Activated CD8-positive, alpha-beta memory T cell treated with anti-CD3 and anti-CD28 coated beads for 1 hour (primary cell): Measurements from ENCODE around the gene PHLPP1.

Experiments
- DNase-seq, 2 donors: peaks; one replicate each; pipeline ENCODE4 v3.0.0-alpha.2; 2020; ENCODE audit warnings: low read depth in 1 of 2; ENCODE audit errors: extremely low read depth in 1 of 2

Gene PHLPP1

DNA sequence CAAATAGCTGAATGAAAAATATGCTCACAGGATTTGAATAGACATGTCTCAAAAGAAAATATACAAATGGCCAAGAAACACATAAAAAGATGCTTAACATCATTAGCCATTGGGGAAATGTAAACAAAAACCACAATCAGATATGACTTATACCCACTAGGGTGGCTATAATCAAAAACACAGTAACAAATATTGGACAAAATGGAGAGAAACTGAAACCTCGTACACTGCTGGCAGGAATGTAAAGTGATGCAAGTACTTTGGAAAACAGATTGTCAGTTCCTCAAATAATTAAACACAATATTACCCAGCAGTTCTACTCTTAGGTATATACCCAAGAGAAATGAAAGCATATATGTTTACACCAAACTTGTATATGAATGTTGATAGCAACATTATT lies 213.0 kb downstream of the PHLPP1 start:
- no peak for DNase-seq

DNA sequence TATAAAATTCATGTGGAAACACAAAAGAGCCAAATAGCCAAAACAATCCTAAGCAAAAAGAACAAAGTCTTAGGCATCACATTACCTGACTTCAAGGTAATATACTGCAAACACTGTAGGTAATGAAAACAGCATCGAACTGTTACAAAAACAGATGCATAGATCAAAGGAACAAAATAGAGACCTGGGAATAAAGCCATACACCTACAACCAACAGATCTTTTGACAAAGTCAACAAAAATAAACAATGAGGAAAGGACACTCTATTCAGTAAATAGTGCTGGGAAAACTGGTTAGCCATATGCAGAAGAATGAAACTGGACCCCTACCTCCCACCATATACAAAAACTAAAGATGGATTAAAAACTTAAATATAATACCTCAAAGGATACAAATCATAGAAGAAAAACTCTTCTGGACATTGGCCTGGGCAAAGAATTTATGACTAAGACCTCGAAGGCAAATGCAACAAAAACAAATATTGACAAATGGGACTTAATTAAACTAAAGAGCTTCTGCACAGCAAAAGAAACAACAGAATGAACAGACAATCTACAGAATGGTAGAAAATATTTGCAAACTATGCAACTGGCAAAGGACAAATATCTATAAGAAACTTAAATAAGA lies 218.0 kb downstream of the PHLPP1 start:
- no peak for DNase-seq

DNA sequence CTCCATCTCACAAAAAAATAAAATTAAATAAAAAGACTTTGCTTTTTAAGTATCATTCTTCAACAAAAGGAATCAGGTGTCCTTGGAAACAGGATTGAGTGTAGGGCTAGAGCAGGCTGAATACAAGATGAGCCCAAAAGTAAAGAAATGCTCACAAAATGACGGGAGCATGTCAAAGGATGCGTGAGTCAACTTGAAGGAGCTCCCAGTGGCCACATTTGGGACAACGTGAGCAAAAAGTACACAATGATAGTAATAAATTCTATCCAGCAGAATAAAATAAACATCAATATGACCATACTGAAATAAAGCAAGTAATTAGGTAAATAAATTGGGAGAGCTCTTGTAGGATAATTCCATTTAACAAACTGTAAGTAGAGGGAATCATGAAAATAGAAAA lies 220.7 kb downstream of the PHLPP1 start:
- DNase-seq, result no peak

DNA sequence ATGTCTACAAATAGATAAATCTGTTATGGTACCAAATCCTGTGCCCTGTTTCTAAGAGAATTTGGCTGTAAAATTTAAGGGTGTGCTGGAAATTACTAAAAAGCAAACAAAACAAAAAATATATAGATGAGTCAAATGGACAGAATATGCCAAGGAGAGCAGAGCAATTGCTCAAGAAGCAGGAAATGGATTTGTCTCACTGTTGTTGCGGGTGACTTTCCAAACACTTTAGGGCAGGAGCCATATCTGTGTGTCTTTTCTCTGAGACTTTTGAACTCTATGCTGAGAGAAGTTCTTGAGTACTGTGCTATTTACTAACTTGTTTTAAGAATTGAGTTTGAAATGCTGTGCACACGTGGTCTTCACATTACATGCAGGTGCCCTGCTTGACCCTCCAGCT lies 221.7 kb downstream of the PHLPP1 start:
- DNase-seq, result no peak

DNA sequence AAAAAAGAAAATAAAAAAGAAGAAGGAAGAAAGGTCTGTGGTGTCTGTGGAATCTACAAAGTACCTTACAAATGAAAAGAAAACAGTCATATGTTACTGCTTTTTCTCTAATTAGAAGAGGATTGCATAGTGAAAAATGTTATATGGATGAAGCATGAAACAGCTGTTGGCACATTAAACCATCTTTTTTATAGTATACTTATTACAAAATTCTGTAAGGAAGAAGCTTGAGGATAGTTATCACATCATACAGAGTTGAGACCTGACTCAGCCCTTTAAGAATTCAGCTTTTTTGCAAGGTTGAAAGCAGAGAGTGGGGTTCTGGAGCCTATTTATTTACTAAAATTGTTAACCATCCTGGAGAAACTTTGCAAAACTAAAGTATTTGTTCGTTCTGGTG lies 222.7 kb downstream of the PHLPP1 start:
- DNase-seq, result no peak

DNA sequence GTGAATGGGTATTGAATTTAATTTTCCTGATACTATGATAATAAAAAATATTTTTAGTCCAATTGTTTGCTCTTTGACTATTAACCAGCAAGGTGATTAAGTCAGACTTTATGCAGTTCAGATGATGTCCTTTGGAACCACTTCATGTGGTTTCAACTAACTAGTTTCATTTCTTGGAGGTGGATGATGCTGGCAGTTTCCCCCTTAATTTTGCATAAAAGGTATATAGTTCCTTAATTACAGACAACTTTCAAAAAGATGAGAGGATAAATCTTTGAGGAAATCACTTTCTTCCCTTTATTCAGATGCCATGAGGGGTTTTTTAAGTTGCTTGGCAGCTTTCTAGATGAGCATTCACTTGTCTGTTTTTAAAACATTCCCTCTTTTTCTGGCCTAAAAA lies 223.1 kb downstream of the PHLPP1 start:
- no peak for DNase-seq

DNA sequence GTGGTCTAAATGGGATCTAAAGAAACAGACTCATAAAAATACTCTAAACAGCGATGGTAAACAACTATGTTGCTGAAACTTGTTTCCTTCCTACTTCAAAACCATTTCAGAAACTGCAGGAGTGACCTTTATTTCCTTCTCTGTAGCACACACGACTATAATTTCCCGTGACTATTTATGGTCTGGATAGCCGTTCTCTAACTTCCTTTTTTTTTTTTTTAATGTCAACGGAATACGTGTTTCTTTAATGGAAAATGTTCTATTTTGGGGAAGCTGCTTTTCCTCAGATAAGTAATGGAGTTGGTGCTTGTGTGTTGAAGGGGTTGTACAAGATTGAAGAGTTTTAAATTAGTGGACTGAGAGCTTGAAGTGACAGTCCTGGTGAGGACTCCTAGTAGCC lies 224.1 kb downstream of the PHLPP1 start:
- no peak for DNase-seq

DNA sequence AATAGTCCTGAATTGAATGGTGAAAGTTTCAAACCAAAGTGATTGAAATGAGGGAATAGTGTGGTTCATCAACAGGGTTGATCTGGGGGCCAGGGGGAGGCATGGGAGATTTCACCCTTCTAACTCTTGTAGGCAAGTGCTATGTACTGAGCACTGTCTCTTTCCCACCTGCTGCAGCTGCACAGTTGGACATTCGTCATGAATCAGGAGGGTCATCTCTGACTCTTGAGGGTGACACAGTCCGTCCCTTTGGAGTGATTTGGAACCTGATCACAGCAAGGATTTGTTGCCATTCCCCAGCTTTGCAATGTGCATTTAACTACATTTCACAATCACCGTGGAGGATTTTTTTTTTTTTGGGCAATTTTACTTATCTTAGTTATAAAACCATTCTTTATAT lies 224.6 kb downstream of the PHLPP1 start:
- DNase-seq, result no peak

DNA sequence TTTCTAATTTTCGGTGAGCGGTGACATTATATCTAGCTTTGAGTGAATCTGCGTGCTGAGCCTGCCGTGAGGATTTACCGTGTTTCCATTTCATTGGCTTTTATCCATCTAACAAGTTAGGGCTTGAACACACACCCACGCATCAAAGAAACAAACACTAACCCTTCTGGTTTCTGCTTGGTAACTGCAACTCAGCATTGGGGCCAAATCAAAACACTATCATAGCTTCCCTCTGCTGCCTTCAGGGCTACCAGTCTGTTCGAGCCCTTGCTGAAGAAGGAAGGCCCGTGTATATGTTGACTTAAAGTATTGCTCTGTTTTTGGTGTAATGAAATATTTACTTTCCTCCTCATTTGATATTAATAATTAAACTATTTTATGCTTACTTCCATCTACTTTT lies 227.2 kb downstream of the PHLPP1 start:
- DNase-seq, result no peak

DNA sequence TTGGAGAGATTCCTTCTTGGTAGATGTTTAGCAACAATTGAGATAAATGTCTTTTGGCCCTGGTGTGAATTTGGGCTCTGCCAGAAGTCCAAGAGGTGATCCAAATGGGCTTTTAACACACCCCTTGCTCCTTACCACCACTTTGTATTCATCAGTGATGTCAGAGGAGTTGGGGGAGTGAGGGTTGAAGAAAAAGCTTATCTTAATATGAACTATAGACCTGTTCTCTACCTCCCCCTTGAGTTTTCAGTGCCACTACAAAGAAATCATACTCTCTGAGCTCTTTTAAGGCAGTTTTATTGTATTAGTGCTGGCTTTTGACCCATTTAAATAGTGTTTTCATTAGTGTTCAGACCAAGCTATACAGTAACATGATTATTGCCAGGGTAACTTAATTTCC lies 229.1 kb downstream of the PHLPP1 start:
- no peak for DNase-seq

DNA sequence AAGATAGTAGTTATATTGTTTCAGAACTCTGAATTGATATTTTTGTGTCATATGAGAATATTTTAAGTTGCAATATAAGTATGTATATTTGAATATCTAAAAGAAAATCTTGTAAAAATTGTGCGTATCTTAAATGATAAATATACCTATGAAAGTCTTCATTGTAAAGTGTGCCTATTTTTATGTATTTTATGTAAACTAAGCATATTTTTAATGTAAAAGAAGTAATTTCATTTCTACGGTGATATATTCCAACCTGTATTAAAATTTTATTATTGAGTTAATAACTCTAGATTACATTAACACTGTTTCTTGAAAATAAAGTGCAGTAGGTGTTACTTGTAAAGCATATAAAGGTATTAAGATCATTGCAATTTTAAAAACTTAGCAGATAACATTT lies 233.4 kb downstream of the PHLPP1 start:
- no peak for DNase-seq

DNA sequence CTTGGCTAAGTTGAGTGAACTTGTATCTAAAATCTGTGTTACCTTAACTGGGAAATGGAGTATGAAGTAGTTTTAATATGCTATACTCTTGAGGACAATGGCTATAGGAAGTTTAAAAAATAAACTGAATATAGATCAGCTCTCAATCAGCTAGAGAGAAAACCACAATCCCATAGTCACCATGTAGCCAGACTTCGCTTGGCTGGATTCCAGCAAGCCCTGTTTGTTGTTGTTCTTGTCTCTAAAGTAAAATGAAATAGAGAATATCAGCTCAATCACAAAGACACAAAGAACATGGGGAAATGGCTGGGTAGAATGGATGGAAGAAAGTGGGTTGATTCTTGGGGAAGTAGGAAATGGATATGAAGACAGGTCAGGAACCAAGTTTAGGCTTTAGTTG lies 234.9 kb downstream of the PHLPP1 start:
- DNase-seq, result no peak

DNA sequence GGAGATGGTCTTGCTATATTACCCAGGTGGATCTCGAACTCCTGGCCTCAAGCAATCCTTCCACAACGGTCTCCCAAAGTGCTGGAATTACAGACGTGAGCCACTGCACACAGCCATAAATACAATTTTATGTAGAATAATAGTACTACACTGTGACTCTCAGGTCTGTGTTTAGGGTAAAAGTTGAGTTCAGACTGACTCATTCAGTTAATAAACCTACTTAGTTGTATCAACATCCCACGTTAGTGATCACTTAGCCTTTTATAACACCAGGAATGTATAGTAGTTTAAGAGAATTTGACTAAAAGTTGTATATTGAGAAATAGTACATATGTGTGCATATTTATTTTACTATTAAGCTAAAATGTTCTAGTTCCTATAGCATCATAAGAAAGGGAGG lies 237.5 kb downstream of the PHLPP1 start:
- DNase-seq, result no peak

DNA sequence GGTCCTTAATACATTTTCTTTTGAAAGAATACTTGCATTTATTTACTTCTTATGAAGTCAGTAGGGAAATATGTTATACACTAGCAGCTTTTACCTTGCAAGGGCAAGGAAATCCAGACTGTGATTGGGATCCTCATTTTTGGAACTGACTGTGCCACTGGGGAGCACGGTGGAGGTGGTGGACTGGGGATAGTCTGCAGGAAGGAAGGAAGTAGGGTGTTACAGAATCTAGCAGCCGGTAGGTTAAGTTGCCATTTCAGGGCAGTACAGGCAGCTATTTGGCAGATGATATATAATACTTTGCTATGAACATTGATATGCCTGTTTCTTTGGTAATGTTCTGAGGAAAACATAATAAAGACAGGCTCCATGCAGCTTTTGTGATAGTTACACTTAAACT lies 238.3 kb downstream of the PHLPP1 start:
- no peak for DNase-seq

DNA sequence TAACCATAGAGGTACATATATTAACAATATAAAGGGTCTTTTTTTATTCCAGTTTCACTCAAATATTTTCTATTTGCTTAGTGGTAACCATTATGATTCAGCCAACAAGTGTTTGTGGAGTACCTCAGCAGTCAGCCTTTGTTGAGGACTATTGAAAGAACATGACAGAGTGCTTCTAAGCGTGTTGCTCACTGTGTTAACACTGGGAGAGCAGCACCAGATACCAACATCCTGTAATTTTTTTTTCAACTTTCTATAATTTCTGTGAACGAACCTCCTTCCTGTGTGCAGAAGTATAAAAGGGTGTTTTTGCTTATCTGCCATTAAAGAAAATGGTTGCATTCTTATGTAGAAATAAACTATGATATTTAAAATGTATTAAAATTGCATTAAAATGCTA lies 239.0 kb downstream of the PHLPP1 start:
- DNase-seq, result no peak

DNA sequence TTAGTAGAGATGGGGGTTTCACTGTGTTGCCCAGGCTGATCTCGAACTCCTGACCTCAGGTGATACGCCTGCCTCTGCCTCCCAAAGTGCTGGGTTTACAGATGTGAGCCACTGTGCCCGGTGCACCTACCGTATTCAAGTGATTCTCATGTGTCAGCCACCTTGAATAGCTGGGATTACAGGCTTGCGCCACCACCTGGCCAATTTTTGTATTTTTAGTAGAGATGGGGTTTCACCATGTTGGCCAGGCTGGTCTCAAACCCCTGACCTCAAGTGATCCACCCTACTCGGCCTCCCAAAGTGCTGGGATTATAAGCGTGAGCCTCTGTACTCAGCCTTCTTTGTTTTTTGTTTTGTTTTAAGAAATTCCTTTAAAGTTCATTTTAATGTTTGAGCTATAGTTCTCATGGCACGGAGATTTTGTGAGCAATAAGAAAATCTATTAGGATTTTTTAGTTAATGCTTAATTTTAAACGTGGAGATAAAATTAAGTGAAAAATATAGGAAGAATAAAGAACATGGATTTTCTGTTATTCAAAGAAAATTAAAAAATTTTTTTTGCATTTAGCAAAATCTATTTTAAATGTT lies 242.6 kb downstream of the PHLPP1 start:
- DNase-seq, result peak in 1 of 2 donors; percentile 4

DNA sequence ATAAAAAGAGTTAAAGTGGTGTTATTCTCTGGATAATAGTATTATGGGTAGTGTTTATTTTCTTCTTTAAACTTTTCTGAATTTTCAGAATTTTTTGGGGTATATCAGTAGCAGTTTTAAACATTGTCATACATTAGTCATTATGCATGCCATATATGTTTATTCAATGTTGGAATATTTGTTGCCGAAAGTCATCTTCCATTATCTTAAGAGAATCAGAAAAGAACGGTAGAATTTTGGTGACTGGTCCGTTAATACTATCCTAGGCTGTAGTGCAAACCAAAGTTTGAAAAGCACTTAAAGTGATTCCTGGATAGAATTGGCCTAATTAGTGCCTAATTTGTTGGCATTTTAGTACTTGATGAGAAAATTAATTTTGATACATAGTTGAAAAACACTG lies 244.1 kb downstream of the PHLPP1 start:
- DNase-seq, result no peak

DNA sequence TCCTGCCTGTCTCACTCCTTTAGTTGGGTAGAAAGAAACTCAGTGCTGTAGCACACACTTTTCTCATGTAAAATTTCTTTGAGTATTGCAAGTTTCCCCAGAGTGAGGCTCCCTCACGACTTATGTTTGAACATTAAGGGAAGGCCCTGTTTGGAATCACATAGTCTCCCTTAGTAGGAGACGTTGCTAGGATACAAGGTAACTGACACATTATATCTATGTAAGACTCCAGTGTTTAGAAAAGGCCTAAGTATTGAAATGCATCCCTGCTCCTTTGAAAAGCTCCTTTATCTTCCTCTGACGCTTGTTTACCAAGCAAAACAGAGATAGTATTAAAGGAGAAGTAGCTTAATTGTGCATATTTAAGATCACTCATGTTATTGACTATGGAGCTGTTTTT lies 248.2 kb downstream of the PHLPP1 start:
- DNase-seq, result no peak

DNA sequence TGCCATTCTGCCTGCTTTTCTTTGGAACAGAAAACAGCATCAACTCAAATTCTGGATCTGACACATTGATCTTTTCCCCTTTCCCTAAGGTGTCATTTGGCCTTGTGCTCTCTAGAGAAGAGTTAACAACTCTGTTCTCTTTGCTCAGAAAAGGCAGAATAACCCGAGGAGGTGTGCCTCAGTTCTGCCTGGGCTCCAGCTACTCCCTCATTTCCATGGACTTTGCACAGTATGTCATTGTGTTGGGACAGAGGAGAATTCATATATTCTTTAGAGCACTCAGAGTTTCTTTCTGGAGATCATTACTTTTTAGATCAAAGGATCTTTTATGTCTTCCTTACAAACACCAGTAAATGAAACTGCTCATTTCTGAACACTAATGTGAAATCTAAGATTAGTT lies 249.1 kb downstream of the PHLPP1 start:
- no peak for DNase-seq

DNA sequence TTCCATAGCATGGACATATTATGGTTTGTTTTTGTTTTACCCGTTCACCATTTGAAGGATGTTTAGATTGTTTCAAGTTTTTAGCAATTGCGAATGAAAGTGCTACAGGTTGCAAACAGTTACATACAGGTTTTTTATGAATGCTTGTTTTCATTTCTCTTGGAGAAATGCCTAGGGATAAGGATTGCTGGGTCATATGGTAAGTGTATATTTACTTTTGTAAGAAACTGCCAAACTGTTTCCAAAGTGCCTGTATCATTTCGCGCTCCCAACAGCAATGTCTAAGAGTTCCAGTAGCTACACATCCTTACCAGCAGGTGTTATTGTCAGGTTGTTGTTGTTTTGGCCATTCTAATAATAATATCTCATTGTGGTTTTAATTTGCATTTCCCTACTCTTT lies 251.7 kb downstream of the PHLPP1 start:
- no peak for DNase-seq

DNA sequence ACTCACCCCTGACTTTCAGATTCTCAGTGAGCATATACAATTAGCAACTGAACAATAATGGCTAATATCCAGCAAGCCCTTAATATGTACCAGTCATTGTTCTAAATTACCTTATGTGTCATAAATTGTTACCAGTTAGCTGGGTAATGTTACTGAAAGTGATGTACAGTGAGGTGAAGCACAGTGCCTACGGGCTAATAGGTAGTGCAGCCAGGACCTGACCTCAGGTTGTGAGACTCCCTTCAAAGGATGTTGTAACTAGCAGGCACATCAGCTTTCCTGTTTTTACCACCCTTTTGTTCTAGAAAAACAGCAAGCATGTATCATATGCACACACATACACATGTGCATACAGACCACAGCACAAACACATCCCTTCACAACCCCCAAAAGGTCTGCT lies 258.3 kb downstream of the PHLPP1 start:
- no peak for DNase-seq

DNA sequence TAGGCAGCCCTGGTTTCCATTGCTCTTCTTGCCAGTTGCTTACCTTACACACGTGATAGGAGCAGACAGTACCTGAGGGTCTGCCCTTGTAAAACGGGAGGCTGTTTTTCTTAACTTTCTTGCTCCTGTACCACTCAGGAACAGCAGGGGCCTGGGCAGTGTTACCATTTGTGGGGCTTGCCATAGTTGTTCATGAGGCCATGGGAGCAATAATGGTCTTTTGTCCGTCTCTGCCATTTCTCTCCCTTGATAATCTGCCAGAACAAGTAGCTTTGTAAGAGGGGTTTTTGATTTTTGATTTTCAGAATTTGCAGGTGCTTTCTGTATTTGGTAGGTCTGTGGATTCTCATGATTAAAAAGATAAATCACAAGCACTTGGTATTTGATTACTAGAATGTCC lies 259.0 kb downstream of the PHLPP1 start:
- DNase-seq, result no peak
